Retinal pigment epithelial cell (primary cell): ENCODE data around the gene TMEM126B.
"Not testable (repeated sequence)": the region's sequence is repeated elsewhere in the genome, so short reads cannot be mapped to it uniquely, and the experiment has no call there.

ENCODE experiments used
- DNase-seq: peaks from one replicate; pipeline ENCODE4 v3.0.0-alpha.2; 2010; ENCODE audit warnings: low read depth
- H3K4me3 ChIP-seq: 2 replicates; pipeline ENCODE4 v1.5.1; 2011; ENCODE audit warnings: mild to moderate bottlenecking, low read length, control low read depth, moderate library complexity
- TF ChIP-seq, protein P1 (sequence below): conservative IDR thresholded peaks from 2 replicates; pipeline ENCODE4 v1.5.1; 2011; ENCODE audit warnings: low read depth, low read length, control low read depth, inconsistent platforms

Gene TMEM126B

DNA sequence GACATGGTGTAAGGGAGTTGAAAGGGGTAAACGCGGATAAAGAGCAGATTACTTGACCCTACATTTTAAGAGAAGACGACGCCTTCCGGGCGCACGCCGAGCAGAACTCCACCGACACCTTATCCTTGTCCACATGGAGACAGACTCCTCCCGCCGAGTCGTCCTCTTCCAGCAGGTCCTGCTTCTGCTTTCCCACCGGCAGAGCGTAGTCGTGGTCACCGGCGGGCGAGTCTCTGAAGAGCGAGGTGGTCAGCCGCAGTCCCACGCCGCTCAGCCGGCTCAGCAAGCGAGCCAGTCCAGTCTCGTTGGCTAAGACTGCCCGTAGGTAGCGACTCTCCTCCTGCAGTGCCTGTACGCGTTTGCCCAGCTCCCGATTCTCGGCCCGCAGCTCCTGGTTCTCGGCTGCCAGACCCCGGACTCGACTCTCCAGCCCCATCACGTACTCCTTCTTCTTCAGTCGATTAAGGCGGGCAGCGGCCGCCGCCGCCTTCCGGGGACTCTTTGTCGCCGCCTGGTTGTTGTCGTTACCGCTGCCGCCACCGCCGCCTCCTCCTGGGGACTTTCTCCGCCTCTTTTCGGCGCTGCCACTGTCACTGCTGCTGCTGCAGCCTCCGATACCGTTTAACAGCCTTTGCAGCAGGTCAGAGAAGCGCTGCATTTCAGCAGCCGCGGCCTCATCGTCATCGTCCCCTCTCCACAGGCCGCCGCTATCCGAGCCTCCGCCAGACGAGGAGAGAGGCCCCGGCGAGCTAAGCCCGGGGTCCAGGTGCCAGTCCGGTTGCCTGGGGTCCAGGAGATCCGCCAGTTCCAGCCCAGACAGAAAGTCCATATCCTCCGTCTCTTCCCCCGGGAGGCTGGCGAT is 35.6 kb downstream of the TMEM126B start:
- peak overlapping the region; percentile 79 for H3K4me3 ChIP-seq
- no peak for DNase-seq
- TF ChIP-seq, protein P1, sequence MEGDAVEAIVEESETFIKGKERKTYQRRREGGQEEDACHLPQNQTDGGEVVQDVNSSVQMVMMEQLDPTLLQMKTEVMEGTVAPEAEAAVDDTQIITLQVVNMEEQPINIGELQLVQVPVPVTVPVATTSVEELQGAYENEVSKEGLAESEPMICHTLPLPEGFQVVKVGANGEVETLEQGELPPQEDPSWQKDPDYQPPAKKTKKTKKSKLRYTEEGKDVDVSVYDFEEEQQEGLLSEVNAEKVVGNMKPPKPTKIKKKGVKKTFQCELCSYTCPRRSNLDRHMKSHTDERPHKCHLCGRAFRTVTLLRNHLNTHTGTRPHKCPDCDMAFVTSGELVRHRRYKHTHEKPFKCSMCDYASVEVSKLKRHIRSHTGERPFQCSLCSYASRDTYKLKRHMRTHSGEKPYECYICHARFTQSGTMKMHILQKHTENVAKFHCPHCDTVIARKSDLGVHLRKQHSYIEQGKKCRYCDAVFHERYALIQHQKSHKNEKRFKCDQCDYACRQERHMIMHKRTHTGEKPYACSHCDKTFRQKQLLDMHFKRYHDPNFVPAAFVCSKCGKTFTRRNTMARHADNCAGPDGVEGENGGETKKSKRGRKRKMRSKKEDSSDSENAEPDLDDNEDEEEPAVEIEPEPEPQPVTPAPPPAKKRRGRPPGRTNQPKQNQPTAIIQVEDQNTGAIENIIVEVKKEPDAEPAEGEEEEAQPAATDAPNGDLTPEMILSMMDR: peak; percentile 44

DNA sequence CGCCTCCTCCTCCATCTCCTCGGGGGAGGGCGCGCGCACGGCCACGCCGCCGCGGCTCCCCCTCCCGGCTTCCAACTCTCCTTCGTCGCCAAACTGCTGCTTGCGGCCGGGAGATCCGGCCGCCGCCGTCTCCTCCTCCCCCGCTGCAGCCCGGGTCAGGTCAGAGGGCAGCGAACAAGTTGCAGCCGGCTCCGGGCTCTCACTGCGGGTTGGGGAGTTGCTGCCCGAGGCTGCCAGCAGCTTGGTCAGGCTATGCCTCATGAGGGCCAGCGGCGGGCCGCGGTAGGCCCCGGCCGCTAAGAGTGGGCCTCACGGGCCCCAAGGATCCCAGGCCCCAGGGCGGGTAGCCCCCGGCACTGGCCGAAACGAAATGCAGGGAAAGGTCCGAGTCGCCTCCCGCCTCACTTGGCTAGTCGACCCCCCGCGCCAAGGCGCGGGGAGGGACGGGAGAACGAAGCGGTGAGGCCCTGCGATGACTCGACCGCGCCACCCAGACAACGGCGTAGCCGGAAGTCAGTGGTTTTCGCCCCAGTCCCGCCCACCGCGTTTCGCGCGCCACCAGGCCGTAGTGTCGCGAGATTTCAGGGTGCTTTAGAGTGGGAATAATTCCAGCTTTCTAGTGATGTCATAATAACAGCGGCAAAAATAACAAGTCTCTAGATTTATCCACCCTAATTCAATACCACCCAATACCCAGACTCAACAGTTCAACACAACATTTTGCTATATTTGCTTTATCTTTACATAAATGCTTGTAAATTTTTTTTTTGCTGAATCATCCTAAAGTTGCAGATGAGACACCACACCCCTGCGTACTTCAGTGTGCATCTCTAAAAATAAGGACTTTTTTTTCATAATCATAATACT is 36.5 kb downstream of the TMEM126B start, which contains the start of gene CREBZF:
Gene CREBZF, minus strand, starts transcription at position 515 of the 867 bp plus-strand sequence. Its CDS starts 254 bp downstream, at position 261.
- H3K4me3 ChIP-seq: peak within 1 kb of the TSS; percentile 79
- TF ChIP-seq, protein P1: no peak
- DNase-seq: peak; percentile 75

DNA sequence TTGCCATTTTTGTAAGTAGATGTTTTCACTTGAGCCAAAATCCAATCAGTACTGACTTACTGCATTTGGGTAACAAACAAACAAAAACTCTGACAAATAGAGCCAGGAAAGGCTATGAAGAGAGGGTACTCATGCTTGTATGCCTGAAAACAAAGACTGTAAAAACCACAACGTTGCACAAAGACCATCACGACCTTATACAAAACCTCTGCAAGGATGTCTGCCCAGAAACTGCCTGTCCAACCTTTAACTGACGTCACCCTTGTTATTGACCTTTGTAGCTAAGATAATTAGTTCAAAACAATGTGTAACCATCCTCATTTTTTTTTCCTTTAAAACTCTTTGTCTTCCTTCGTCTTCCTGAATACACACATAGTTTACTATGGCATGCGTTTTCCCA is 37.3 kb downstream of the TMEM126B start:
- TF ChIP-seq, protein P1: no peak
- no peak for DNase-seq
- no peak overlapping the region for H3K4me3 ChIP-seq

DNA sequence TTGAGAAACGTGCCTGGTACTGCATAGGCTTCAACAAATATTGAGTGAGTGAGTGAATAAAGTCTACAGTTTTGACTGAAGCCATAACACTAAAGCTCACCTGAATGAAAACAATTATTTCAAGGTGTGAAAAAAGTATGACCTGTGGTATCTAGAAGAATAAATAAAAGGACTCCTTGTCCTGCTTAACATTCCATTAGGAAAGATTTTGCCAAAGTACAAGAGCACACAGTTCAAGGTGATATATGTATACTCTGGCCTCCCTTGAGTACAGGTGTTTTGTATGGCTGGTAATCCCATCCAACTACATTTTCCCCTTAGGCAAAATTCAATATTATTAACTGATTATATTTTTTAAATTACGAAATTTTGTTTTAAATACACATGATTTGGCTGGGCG is 38.3 kb downstream of the TMEM126B start:
- DNase-seq: no peak
- no peak overlapping the region for H3K4me3 ChIP-seq
- TF ChIP-seq, protein P1: no peak

DNA sequence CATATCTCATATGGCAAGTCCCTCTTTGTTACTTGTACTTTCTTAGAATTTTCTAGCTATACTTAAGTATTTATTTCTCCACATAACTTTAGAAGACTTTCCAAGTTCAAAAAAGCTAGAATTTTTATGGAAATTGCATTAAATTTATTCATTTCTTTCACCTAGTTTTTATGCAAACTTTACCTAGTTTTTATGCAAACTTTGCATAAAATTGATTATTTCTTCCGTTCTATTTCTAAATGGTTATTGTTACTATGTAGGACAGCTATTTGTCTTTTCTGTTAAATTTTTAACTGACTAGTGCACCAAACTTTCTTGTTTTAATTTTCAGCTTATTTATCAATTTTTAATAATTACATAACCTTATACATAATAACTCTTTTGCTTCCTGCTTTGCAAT is 39.8 kb downstream of the TMEM126B start:
- no peak overlapping the region for H3K4me3 ChIP-seq
- no peak for DNase-seq
- TF ChIP-seq, protein P1: no peak

DNA sequence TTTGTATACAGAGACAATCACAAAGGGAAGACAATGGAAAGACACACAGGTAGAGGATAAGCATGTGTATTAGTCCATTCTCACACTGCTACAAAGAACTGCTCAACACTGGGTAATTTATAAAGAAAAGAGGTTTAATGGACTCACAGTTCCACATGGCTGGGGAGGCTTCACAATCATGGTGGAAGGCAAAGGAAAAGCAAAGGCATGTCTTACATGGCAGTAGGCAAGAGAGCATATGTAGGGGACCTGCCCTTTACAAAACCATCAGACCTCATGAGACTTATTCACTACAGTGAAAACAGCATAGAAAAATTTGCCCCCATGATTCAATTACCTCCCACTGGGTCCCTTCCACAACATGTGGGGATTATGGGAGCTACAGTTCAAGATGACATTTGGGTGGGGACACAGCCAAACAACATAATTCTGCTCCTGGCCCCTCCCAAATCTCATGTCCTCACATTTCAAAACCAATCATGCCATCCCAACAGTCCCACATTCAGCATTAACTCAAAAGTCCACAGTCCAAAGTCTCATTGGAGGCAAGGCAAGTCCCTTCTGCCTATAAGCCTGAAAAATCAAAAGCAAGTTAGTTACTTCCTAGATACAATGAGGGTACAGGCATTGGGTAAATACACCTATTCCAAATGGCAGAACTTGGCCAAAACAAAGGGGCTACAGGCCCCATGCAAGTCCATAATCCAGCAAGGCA is 42.7 kb downstream of the TMEM126B start:
- not testable (repeated sequence) for H3K4me3 ChIP-seq, DNase-seq
